IPS DF 4.7 (cell line): ENCODE measurements around the gene LXN.

Experiments used
- DNase-seq: peaks from one replicate; pipeline ENCODE4 v3.0.0-alpha.2; 2013; ENCODE audit warnings: low spot score; ENCODE audit errors: extremely low read depth

The LXN gene

DNA sequence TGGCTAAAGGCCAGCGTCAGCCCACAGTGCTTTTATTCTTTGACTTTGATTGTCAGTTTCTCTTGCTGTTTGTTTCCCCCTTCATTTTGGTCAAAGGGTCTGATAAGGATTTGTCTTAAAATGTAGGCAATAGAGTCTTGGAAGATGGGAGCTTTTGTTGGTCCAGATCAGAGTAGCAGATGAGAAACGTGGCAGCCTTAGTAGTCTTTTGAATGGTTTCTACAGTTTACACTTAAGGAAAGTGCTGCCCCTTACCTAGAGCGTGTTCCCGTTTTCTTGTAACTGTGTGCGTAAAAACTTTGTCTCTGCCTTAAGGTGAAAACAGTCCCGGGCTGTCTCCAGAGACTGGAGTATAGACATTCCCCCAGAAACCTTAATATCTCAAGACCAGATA lies 630 bp downstream of the LXN start:
- DNase-seq: no peak

DNA sequence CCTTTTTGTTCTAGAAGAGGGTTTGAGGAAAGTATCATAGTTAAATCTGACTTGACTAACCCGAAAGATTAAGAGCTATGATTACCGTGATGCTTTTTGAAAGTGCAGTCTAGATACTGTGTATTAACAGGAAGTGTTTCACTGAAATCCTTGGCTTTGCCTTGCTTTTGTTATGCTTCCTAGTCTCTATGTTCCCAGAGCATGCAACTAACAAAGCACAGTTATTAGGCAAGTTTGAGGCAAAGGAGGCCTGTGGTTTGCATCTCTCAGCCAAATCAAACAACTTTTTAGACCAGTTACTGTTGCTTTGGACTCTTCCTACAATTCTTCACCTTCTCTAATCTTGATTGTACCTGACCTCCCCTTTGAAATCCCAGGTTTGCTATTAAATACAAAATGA lies 3.9 kb downstream of the LXN start:
- DNase-seq: no peak

GRCh38 chr3:158666416-158666815 lies 6.0 kb downstream of the LXN start:
- DNase-seq: no peak

DNA sequence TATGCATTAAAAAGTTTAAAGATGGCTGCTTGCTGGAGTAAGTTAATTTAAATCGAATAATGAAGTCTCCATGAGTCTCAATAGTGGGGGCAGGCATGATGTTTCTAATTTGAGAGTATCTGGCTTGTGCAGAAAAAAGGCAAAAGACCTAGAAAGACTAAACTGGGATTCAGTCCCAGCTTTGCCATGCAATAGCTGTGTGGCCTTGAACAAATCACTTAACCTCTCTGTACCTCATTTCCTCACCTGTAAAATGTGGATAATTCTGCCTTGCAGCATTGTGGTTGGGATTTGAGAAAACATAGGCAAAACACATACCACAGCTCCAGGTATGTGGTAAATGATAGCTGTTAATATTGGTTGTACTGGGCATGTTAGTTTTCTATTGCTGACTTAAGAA lies 8.6 kb downstream of the LXN start:
- DNase-seq: no peak

DNA sequence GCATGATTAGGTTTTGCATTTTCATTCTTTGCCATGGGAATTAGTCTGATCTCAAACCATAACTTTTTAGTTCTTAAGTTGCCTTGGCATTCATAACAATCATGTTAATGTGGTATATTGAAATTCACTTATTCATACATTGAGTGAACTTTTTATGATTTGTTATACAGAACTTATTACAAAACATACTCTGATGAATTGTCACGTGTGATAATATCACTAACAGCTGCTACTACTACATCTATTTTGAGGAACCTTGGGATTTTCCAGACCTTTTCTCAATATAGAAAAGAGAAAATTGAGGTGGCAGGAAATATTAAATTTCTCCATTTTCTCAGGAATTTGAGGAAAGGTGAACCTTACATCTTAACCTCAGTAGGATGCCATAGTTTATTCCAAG lies 9.2 kb downstream of the LXN start:
- DNase-seq: no peak

GRCh38 chr3:158660711-158661110 lies 11.7 kb downstream of the LXN start:
- no peak for DNase-seq

DNA sequence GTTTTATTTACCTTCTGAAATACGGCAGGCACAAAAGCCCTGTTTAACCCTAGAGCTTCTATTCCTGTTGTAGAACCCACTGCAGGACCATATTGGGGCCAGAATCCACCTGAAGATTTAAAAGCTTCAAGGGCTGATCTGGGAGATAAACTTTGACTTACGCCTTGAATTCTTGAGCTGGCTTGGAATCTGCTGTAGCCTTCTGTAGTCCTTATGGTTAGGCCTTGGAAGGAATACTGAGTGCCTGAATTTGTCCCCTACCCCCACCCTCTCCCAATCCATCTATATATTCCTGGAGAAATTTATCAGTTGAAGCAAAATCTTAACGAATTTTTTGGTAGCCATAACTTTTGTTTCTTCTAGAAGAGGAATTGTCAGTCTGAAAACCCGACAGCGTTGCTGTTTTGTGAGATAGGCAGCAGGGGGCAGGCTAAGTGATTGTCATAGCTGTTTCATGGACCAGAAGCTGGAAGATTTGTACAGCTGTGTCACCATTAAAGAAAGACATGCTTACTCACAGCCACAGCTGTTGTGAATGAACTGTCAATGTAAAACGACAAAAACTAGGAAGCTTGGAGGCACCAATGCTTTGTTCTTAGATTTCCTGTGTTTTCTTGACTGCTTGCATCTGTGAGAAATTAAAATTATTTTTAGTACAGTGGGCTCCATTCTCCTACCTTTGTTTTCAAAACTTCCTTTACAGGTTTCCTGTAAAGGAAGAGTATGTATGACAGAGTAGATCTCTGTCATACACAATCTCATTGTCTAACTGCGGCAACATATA lies 12.8 kb downstream of the LXN start:
- no peak for DNase-seq

- DNase-seq: no peak
Measured at GRCh38 chr3:158658889-158659288, 13.6 kb downstream of the LXN start.

DNA sequence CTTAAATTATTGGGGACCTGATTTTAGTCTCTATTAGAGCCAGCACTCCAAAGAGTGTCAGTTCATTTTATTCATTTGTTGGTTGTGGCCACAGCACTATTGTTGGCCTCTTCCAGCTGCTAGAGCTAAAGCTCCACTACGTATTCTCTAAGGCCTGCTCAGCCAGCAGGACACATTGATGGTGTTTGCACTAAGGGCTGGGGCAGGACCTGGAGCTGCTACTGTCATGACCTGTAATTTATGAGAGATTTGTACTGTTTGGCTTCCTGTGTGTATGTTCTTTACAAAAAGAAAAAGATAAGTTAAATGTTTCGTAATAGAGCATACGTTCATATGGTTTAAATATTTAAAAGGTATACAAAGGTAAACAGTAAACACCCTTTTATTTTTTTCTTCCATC lies 20.0 kb downstream of the LXN start:
- no peak for DNase-seq

DNA sequence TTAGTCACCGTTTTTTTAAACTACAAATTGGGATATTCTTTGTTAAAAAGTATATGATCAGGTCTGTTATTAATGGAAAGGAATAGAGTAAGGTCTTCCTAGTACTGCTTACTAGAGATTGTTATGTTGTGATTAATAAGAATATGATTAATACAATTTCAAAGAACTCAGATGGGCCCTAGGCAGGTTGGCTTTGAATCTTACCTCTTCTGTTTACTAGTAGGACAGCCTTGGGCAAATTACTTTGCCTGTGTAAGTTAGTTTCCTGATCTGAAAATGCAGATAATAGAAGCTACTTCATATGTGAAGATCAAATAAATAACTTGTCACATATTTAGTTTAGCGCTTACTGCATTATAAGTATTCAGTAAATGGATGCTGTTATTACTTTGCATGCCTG lies 21.3 kb downstream of the LXN start:
- no peak for DNase-seq

DNA sequence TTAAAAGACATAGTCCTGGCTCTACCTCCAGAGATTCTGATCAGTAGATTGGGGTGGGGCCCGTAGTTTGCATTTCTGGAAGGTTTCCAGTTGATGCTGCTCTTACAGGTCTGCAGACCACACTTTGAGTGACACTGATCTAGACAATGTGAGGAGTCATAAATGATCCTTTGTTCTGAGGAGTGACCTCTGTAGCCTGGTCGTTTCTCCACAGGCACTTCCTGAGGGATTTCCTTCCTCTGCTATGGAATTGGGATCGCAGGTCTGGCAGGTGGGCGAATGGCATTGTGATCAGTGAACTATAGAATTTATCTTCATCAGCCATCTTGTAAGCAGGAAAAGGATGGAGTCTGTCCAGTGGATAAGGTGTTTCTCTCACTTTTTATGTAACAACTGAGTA lies 22.7 kb downstream of the LXN start:
- no peak for DNase-seq

GRCh38 chr3:158644345-158644908 lies 28.0 kb downstream of the LXN start, which contains the start of gene GFM1:
TSS of gene GFM1 (plus strand) at chr3:158644527. CDS start at chr3:158644635, 108 bp downstream.
- DNase-seq: peak; percentile 85

DNA sequence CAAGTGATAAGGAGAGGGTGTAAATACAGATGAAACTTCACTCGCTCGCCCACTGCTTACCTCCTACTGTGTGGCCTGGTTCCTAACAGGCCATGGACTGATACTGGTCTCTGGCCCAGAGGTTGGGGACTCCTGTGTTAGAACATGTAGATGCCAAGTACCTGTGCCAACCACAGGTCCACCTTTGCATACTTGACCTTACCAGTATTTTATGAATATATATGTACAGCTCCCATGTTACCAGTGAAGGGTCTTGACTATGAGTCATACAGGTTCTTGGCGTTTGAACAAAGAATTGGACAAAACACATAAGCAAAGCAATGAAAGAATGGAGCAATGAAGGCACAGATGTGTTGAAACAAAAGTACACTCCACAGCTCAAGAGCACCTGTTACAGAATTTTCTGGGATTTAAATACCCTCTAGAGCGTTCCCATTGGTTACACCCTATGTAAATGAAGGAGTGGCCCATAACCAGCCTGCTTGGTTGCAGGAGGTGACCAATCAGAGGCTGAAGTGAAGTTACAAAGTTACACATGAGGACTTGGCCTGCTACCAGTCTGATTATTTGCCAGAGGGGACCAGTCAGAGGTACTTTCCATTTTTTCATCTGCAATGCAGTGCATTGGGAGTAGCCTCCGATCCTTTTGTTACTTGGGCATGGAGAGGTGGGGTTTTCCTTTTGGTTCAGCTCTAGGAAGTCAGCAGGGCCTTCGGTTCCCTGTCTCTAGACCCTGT lies 29.8 kb downstream of the LXN start:
- no peak for DNase-seq

DNA sequence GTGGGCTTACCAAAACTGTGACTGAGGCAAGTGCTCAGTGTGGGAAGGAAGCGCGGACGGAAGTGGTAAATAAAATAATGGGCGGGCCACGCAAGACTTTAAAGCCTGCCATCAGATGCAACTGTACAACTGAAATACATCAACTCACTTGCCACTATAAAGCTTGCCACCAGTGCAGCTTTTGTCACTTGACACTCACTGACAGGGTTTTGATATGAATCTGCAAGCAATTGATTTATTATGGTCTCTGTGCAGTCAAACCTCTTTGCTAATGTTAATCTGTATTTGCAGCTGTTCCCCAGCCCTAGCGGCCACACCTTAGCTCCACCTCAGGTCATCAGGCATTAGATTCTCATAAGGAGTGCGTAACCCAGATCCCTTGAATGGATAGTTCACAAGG lies 30.4 kb downstream of the LXN start:
- DNase-seq: no peak

- no peak for DNase-seq
Measured at GRCh38 chr3:158640646-158641045, 31.8 kb downstream of the LXN start.

DNA sequence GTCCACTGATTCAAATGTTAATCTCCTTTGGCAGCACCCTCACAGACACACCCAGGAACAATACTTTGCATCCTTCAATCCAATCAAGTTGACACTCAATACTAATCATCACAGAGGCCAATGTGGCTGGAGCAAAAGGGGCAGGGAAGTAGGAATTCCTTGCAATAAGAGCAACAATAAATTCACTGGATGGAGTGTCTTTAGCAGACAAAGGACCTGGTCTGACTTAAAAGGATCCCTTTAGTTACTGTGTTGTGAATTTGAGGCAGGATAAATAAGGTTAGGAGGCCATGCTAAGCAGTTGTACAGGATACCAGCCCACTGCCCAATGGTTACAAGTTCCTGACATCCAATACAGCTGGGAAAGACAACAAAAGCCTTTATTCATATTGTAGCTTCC lies 40.5 kb downstream of the LXN start:
- DNase-seq: no peak

DNA sequence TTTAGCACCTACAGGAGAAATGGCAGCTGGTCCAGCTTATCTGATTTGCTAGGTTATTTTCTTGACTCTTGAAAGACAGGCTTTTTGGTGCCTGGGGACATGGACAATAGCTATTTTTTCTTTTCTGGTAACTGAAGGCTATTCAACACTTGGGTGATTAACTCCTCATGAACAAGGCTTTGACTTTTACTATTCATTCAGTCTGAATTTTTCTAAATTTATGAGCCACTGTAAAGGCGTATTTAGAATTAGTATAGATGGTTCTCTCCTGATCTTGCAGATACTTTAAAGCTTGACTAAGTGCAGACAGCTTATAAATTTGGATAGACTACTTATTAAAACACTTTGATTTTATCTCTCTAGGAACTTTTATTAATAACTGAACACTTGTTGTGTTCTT lies 46.6 kb downstream of the LXN start:
- DNase-seq: no peak

DNA sequence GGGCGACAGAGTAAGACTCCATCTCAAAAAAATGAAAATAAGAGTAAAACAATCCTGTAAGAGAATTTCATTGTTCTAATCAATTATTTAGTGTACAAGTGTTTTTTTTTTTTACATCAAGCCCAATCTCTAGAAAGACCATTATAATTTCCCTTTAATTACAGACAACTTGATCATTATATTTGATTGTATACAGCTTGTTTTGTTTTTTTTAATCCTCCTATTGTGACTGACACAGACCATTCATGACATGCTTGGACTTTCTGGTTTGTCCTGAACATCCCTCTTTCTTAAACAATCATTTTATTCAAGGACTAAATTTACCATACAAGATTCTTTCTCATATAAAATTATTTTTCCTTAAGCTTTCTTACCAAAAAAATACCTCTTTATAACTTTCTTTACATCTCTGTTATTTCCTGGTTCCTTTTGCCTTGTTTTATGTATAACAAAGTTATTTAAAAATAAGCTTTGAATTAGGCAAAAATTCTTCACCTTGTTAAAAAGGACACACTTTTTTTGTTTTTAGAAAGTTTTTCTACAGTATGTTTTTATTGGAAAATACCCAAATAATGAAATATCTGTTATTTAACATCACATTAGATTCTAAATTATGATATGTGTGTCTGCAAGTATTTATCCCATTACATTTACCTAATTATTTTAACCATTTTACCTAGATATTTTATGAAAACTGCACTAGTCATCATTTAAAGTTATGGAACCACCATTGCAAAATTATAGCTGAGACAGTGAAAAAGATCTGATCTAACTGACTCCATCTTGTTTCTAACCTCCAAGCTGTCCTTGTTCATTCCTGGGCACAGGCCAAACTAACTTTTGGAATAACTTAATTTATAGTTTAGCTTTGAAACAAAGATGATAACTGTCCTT lies 54.2 kb downstream of the LXN start:
- no peak for DNase-seq
